ENCODE results near the gene EIF5A2.
"Not testable (repeated sequence)": the region's sequence is repeated elsewhere in the genome, so short reads cannot be mapped to it uniquely, and the experiment has no call there.

Gene EIF5A2

GRCh38 chr3:170897978-170898377 is 10.5 kb downstream of the EIF5A2 start:
- no peaks in the 10 kb centered on the region for H3K9me3 ChIP-seq (ENCODE audit: control insufficient read depth in 5 of 5, low read length in 5 of 5)
- H3K4me1 ChIP-seq (ENCODE audit: control insufficient read depth in 5 of 5, insufficient read depth in 5 of 5, low read length in 5 of 5), result no peaks in the 10 kb centered on the region
- no peak overlapping the region for H3K9ac ChIP-seq (ENCODE audit: low read length in 5 of 5)
- peaks cover 0 to 2% (median 0%) of the 10 kb centered on the region in 5 donors for H3K36me3 ChIP-seq (ENCODE audit: control insufficient read depth in 5 of 5, insufficient read depth in 5 of 5, low read length in 5 of 5)
- H3K27me3 ChIP-seq (ENCODE audit: control insufficient read depth in 5 of 5, insufficient read depth in 4 of 5, low read length in 5 of 5), result no peaks in the 10 kb centered on the region
- H3K4me3 ChIP-seq (ENCODE audit: low read depth in 1 of 5, low read length in 5 of 5), result no peak overlapping the region
- no peak overlapping the region for H3K27ac ChIP-seq (ENCODE audit: low read depth, low read length)

DNA sequence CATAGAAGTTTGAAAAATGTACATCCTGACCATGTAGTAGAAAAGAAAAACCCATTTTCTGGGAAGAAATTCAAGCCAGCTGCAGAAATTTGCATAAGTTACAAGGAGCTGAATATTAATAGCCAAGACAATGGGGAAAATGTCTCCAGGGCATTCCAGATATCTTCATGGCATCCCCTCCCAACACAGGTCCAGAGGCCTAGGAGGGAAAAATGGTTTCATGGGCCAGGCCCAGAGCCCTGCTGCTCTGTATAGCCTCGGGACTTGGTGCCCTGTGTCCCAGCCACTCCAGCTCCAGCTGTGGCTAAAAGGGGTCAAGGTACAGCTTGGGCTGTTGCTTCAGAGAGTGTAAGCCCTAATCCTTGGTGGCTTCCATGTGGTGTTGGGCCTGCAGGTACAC is 11.2 kb downstream of the EIF5A2 start:
- not testable (repeated sequence) for H3K27ac ChIP-seq (ENCODE audit: low read depth, low read length); H3K4me3 ChIP-seq (ENCODE audit: low read depth in 1 of 5, low read length in 5 of 5); H3K4me1 ChIP-seq (ENCODE audit: control insufficient read depth in 5 of 5, insufficient read depth in 5 of 5, low read length in 5 of 5); H3K9ac ChIP-seq (ENCODE audit: low read length in 5 of 5); H3K36me3 ChIP-seq (ENCODE audit: control insufficient read depth in 5 of 5, insufficient read depth in 5 of 5, low read length in 5 of 5); H3K9me3 ChIP-seq (ENCODE audit: control insufficient read depth in 5 of 5, low read length in 5 of 5); H3K27me3 ChIP-seq (ENCODE audit: control insufficient read depth in 5 of 5, insufficient read depth in 4 of 5, low read length in 5 of 5)

DNA sequence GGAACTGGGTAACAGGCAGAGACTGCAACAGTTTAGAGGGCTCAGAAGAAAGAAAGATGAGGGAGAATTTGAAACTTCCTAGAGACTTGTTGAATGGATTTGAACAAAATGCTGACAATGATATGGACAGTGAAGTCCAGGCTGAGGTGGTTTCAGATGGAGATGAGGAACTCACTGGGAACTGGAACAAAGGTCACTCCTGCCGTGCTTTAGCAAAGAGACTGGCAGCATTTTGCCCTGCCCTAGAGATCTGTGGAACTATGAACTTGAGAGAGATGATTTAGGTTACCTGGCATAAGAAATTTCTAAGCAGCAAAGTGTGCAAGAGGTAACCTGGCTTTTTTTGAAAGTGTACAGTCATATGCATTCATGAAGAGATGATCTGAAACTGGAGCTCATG is 11.7 kb downstream of the EIF5A2 start:
- Histone ChIP-seq H3K4me3 (ENCODE audit: low read depth in 1 of 5, low read length in 5 of 5) (no peak overlapping the region), H3K9me3 (ENCODE audit: control insufficient read depth in 5 of 5, low read length in 5 of 5) (no peaks in the 10 kb centered on the region), H3K27me3 (ENCODE audit: control insufficient read depth in 5 of 5, insufficient read depth in 4 of 5, low read length in 5 of 5) (no peaks in the 10 kb centered on the region), H3K36me3 (ENCODE audit: control insufficient read depth in 5 of 5, insufficient read depth in 5 of 5, low read length in 5 of 5) (peaks cover 0 to 2% (median 0%) of the 10 kb centered on the region in 5 donors), H3K4me1 (ENCODE audit: control insufficient read depth in 5 of 5, insufficient read depth in 5 of 5, low read length in 5 of 5) (no peaks in the 10 kb centered on the region), H3K9ac (ENCODE audit: low read length in 5 of 5) (no peak overlapping the region), H3K27ac (ENCODE audit: low read depth, low read length) (no peak overlapping the region)

- not testable (repeated sequence) for H3K27ac ChIP-seq (ENCODE audit: low read depth, low read length); H3K4me1 ChIP-seq (ENCODE audit: control insufficient read depth in 5 of 5, insufficient read depth in 5 of 5, low read length in 5 of 5); H3K4me3 ChIP-seq (ENCODE audit: low read depth in 1 of 5, low read length in 5 of 5); H3K27me3 ChIP-seq (ENCODE audit: control insufficient read depth in 5 of 5, insufficient read depth in 4 of 5, low read length in 5 of 5); H3K9me3 ChIP-seq (ENCODE audit: control insufficient read depth in 5 of 5, low read length in 5 of 5); H3K36me3 ChIP-seq (ENCODE audit: control insufficient read depth in 5 of 5, insufficient read depth in 5 of 5, low read length in 5 of 5); H3K9ac ChIP-seq (ENCODE audit: low read length in 5 of 5)
These were observed 12.1 kb downstream of the EIF5A2 start for GRCh38 chr3:170896333-170896732.

- no peaks in the 10 kb centered on the region for H3K9me3 ChIP-seq (ENCODE audit: control insufficient read depth in 5 of 5, low read length in 5 of 5)
- no peak overlapping the region for H3K27ac ChIP-seq (ENCODE audit: low read depth, low read length)
- no peak overlapping the region for H3K9ac ChIP-seq (ENCODE audit: low read length in 5 of 5)
- H3K27me3 ChIP-seq (ENCODE audit: control insufficient read depth in 5 of 5, insufficient read depth in 4 of 5, low read length in 5 of 5), result no peaks in the 10 kb centered on the region
- no peaks in the 10 kb centered on the region for H3K4me1 ChIP-seq (ENCODE audit: control insufficient read depth in 5 of 5, insufficient read depth in 5 of 5, low read length in 5 of 5)
- peaks cover 0 to 2% (median 0%) of the 10 kb centered on the region in 5 donors for H3K36me3 ChIP-seq (ENCODE audit: control insufficient read depth in 5 of 5, insufficient read depth in 5 of 5, low read length in 5 of 5)
- no peak overlapping the region for H3K4me3 ChIP-seq (ENCODE audit: low read depth in 1 of 5, low read length in 5 of 5)
These were observed 14.5 kb downstream of the EIF5A2 start for GRCh38 chr3:170893895-170894294.

DNA sequence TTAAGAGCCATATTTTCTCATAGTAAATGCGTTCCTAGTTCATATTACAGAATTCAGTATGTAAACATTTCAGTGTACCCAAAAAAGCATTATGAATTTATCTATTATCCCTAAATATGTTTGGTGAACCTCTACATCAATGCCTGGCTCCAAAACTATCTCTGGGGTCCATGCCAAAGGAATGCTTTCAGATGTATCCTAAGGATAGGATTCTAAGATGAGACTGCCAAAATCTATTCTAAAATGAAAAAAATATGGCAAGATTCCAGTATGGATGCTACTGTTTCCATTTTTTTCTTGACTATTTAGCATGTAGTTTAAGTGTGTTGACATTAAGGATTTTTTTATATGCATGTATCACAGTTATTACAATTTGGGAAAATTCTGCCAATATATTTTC is 18.8 kb downstream of the EIF5A2 start:
- Histone ChIP-seq H3K27ac (ENCODE audit: low read depth, low read length) (no peak overlapping the region), H3K4me1 (ENCODE audit: control insufficient read depth in 5 of 5, insufficient read depth in 5 of 5, low read length in 5 of 5) (no peaks in the 10 kb centered on the region), H3K9me3 (ENCODE audit: control insufficient read depth in 5 of 5, low read length in 5 of 5) (no peaks in the 10 kb centered on the region), H3K4me3 (ENCODE audit: low read depth in 1 of 5, low read length in 5 of 5) (no peak overlapping the region), H3K36me3 (ENCODE audit: control insufficient read depth in 5 of 5, insufficient read depth in 5 of 5, low read length in 5 of 5) (peaks cover 0 to 2% (median 0%) of the 10 kb centered on the region in 5 donors), H3K27me3 (ENCODE audit: control insufficient read depth in 5 of 5, insufficient read depth in 4 of 5, low read length in 5 of 5) (no peaks in the 10 kb centered on the region), H3K9ac (ENCODE audit: low read length in 5 of 5) (no peak overlapping the region)

DNA sequence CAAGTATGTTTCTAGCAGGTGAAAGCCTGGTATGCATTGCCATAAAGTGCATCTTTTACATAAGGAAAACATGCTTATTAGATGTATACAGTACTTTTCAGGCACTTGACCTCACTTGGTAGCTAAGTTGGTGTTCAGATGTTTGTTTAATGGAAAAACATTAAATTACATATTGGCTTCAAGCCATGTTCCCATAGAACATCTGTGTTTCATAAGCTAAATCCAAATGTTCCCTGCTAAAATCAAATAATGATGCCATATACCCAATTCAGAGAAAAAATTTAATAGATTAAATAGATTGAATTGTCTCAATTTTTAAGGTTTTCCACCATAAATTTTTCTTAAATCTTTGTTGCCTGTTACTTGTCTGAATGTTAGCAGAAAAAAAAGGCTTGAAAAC is 19.3 kb downstream of the EIF5A2 start:
- H3K9me3 ChIP-seq (ENCODE audit: control insufficient read depth in 5 of 5, low read length in 5 of 5), result no peaks in the 10 kb centered on the region
- H3K27ac ChIP-seq (ENCODE audit: low read depth, low read length), result no peak overlapping the region

DNA sequence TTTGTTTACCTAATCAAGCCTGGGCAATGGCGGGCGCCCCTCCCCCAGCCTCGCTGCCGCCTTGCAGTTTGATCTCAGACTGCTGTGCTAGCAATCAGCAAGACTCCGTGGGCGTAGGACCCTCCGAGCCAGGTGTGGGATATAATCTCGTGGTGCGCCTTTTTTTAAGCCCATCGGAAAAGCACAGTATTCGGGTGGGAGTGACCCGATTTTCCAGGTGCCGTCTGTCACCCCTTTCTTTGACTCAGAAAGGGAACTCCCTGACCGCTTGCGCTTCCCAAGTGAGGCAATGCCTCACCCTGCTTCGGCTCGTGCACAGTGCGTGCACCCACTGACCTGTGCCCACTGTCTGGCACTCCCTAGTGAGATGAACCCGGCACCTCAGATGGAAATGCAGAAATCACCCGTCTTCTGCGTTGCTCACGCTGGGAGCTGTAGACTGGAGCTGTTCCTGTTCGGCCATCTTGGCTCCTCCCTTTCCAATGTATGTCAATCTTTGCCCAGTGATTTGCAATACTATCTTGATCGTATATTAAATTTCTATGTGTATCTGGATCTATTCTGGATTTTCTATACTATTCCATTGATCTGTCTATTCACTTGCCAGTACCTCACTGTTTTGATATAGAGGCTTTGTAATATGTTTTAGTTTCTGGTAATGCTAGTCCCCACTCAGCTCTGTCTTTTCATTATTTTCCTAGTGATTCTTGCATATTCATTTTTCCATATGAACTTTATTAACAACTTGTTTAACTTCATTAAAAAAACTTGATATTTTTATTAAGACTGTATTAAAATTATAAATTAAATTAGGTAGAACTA is 24.1 kb downstream of the EIF5A2 start:
- H3K9me3 ChIP-seq (ENCODE audit: control insufficient read depth in 5 of 5, low read length in 5 of 5); H3K27me3 ChIP-seq (ENCODE audit: control insufficient read depth in 5 of 5, insufficient read depth in 4 of 5, low read length in 5 of 5); H3K4me3 ChIP-seq (ENCODE audit: low read depth in 1 of 5, low read length in 5 of 5); H3K36me3 ChIP-seq (ENCODE audit: control insufficient read depth in 5 of 5, insufficient read depth in 5 of 5, low read length in 5 of 5); H3K4me1 ChIP-seq (ENCODE audit: control insufficient read depth in 5 of 5, insufficient read depth in 5 of 5, low read length in 5 of 5); H3K9ac ChIP-seq (ENCODE audit: low read length in 5 of 5); H3K27ac ChIP-seq (ENCODE audit: low read depth, low read length): not testable (repeated sequence)

More for the DNA sequence above, 19.3 kb downstream of the EIF5A2 start:
- Histone ChIP-seq H3K36me3 (ENCODE audit: control insufficient read depth in 5 of 5, insufficient read depth in 5 of 5, low read length in 5 of 5) (peaks cover 0 to 2% (median 0%) of the 10 kb centered on the region in 5 donors), H3K9ac (ENCODE audit: low read length in 5 of 5) (no peak overlapping the region), H3K4me1 (ENCODE audit: control insufficient read depth in 5 of 5, insufficient read depth in 5 of 5, low read length in 5 of 5) (no peaks in the 10 kb centered on the region), H3K27me3 (ENCODE audit: control insufficient read depth in 5 of 5, insufficient read depth in 4 of 5, low read length in 5 of 5) (no peaks in the 10 kb centered on the region), H3K4me3 (ENCODE audit: low read depth in 1 of 5, low read length in 5 of 5) (no peak overlapping the region)

- not testable (repeated sequence) for H3K4me1 ChIP-seq (ENCODE audit: control insufficient read depth in 5 of 5, insufficient read depth in 5 of 5, low read length in 5 of 5); H3K9ac ChIP-seq (ENCODE audit: low read length in 5 of 5); H3K36me3 ChIP-seq (ENCODE audit: control insufficient read depth in 5 of 5, insufficient read depth in 5 of 5, low read length in 5 of 5); H3K27ac ChIP-seq (ENCODE audit: low read depth, low read length); H3K9me3 ChIP-seq (ENCODE audit: control insufficient read depth in 5 of 5, low read length in 5 of 5); H3K27me3 ChIP-seq (ENCODE audit: control insufficient read depth in 5 of 5, insufficient read depth in 4 of 5, low read length in 5 of 5); H3K4me3 ChIP-seq (ENCODE audit: low read depth in 1 of 5, low read length in 5 of 5)
These were observed 29.7 kb downstream of the EIF5A2 start for GRCh38 chr3:170878688-170879087.

GRCh38 chr3:170877311-170877710 is 31.1 kb downstream of the EIF5A2 start:
- not testable (repeated sequence) for H3K4me1 ChIP-seq (ENCODE audit: control insufficient read depth in 5 of 5, insufficient read depth in 5 of 5, low read length in 5 of 5); H3K9ac ChIP-seq (ENCODE audit: low read length in 5 of 5); H3K9me3 ChIP-seq (ENCODE audit: control insufficient read depth in 5 of 5, low read length in 5 of 5); H3K4me3 ChIP-seq (ENCODE audit: low read depth in 1 of 5, low read length in 5 of 5); H3K27ac ChIP-seq (ENCODE audit: low read depth, low read length); H3K36me3 ChIP-seq (ENCODE audit: control insufficient read depth in 5 of 5, insufficient read depth in 5 of 5, low read length in 5 of 5); H3K27me3 ChIP-seq (ENCODE audit: control insufficient read depth in 5 of 5, insufficient read depth in 4 of 5, low read length in 5 of 5)
